OCI-LY7 (cell line): ENCODE data around the gene APH1B. TPM values are rescaled to one million over a fixed set of nuclear protein-coding genes. Genes with fewer than 3 reads are reported as not detected.

Source experiments
- BruUV-seq: library from RNA; stranded (reverse); fragments of 400-500 nt; replicated peaks from 2 replicates; lab custom pipeline; 2021; lab: Mats Ljungman, UMichigan
- CTCF ChIA-PET: fragments of 300-600 bp; sonication (Branson Sonifier 250); formaldehyde crosslinking; loops from one replicate; lab custom pipeline; 2022; ENCODE audit warnings: antibody characterized with exemption; ENCODE audit not compliant: unreplicated experiment; lab: Charles Lee
- POLR2A ChIA-PET: fragments of 300-600 bp; sonication (Branson Sonifier 250); formaldehyde crosslinking; loops from one replicate; lab custom pipeline; 2022; ENCODE audit warnings: antibody characterized with exemption; lab: Charles Lee
- DNase-seq: peaks from one replicate; pipeline ENCODE4 v3.0.0-alpha.2; 2015; ENCODE audit warnings: low spot score
- H2AFZ ChIP-seq: fragments of 200-600 bp; sonication (generic), shearing (Covaris generic); 2 replicates; pipeline ENCODE4 v1.6.1; 2014; ENCODE audit warnings: mild to moderate bottlenecking, antibody characterized with exemption, low read length, moderate library complexity
- H3K27ac ChIP-seq: fragments of 200-600 bp; sonication (generic); 2 replicates; pipeline ENCODE4 v1.5.1; 2014; ENCODE audit warnings: mixed run types, low read depth, mild to moderate bottlenecking, moderate library complexity, low read length, inconsistent platforms; ENCODE audit not compliant: poor library complexity, severe bottlenecking
- H3K36me3 ChIP-seq: fragments of 200-600 bp; sonication (generic); 2 replicates; pipeline ENCODE4 v1.6.1; 2014; ENCODE audit warnings: mild to moderate bottlenecking, antibody characterized with exemption, low read length, moderate library complexity, mixed read lengths; ENCODE audit not compliant: insufficient read depth
- H3K4me1 ChIP-seq: fragments of 200-600 bp; sonication (generic); 2 replicates; pipeline ENCODE4 v1.5.1; 2014; ENCODE audit warnings: mild to moderate bottlenecking, low read length; ENCODE audit not compliant: insufficient read depth, poor library complexity, severe bottlenecking
- H3K4me2 ChIP-seq: fragments of 200-600 bp; sonication (generic); 2 replicates; pipeline ENCODE4 v1.6.1; 2014; ENCODE audit warnings: mild to moderate bottlenecking, low read length
- H3K4me3 ChIP-seq: fragments of 200-600 bp; sonication (generic); 2 replicates; pipeline ENCODE4 v1.5.1; 2014; ENCODE audit warnings: mild to moderate bottlenecking, low read depth, low read length; ENCODE audit not compliant: poor library complexity, severe bottlenecking
- H3K79me2 ChIP-seq: fragments of 200-600 bp; sonication (generic); 2 replicates; pipeline ENCODE4 v1.6.1; 2016; ENCODE audit warnings: low read depth, mild to moderate bottlenecking, low read length, moderate library complexity, mixed read lengths; ENCODE audit not compliant: insufficient read depth
- H3K9me2 ChIP-seq: fragments of 200-600 bp; sonication (generic); 2 replicates; pipeline ENCODE4 v1.6.1; 2016; ENCODE audit warnings: mild to moderate bottlenecking, low read length, mixed read lengths; ENCODE audit not compliant: insufficient read depth
- H3K9me3 ChIP-seq: fragments of 200-600 bp; sonication (generic); 2 replicates; pipeline ENCODE4 v1.6.1; 2014; ENCODE audit warnings: mild to moderate bottlenecking, mixed run types, low read length, mixed read lengths
- H4K20me1 ChIP-seq: fragments of 200-600 bp; sonication (generic); 2 replicates; pipeline ENCODE4 v1.6.1; 2014; ENCODE audit warnings: mild to moderate bottlenecking, antibody characterized with exemption, low read length, moderate library complexity, mixed read lengths; ENCODE audit not compliant: insufficient read depth
- CTCF ChIP-seq: fragments of 200-600 bp; sonication (generic); conservative IDR thresholded peaks from 2 replicates; pipeline ENCODE4 v1.5.1; 2014; ENCODE audit warnings: mild to moderate bottlenecking, antibody characterized with exemption, low read length, moderate library complexity, mixed read lengths
- EZH2phosphoT487 ChIP-seq: fragments of 200-600 bp; sonication (generic); IDR thresholded peaks from 2 replicates; pipeline ENCODE4 v1.6.1; 2018; ENCODE audit warnings: low read depth, borderline replicate concordance, mild to moderate bottlenecking, mixed run types, antibody characterized with exemption, low read length, moderate library complexity, mixed read lengths
- intact Hi-C: fragments of 100-400 bp; cut with micrococcal nuclease; formaldehyde crosslinking; loops from one replicate; pipeline ENCODE4 v1.10.0; 2022; ENCODE audit not compliant: unreplicated experiment
- total RNA-seq, 2 experiments: library from RNA; depleted of rRNA in 1 of 2; stranded (reverse); fragments of >200 nt in 1 of 2; shearing (Covaris generic) in 1 of 2; gene quantifications; 2 replicates each; pipeline ENCODE4 v1.2.3, GENCODE V29; 2014 to 2022

Gene APH1B
- total RNA-seq, 2 experiments from 2014 or later, result 8.3 to 24.1 TPM

- CTCF ChIA-PET, result interaction anchor here (0.5 kb wide), 1 partner anchor 189 kb away, joined by 5 read pairs; no protein-coding TSS in a partner anchor
Observed at GRCh38 chr15:63232943-63233342, 44.5 kb upstream of the APH1B start.

GRCh38 chr15:63233667-63234423, 43.6 kb upstream of the APH1B start:
- POLR2A ChIA-PET, result interaction anchor here (0.7 to 3.1 kb wide), 6 partner anchors 14 to 1551 kb away, joined by 3 to 13 read pairs (median 4); no protein-coding TSS in a partner anchor
- H3K79me2 ChIP-seq, result no peaks in the 10 kb centered on the region; the same call in 1 of the 2 replicates

More at GRCh38 chr15:63232943-63233342, 44.5 kb upstream of the APH1B start:
- intact Hi-C loops, result no loop called here
- no peak for DNase-seq
- no peaks in the 10 kb centered on the region for H4K20me1 ChIP-seq
- no TSS peak for BruUV-seq
- no peaks in the 10 kb centered on the region for H3K9me2 ChIP-seq
- H3K4me2 ChIP-seq, result no peak overlapping the region
- no peaks in the 10 kb centered on the region; the same call in 1 of the 2 replicates for H3K36me3 ChIP-seq
- POLR2A ChIA-PET, result interaction anchor here (0.6 to 3.1 kb wide), 11 partner anchors 9 to 1552 kb away, joined by 3 to 13 read pairs (median 4); no protein-coding TSS in a partner anchor
- TF ChIP-seq EZH2phosphoT487 (no peak), CTCF (no peak)
- H3K4me3 ChIP-seq, result no peak overlapping the region
- no peak overlapping the region for H2AFZ ChIP-seq
- no peaks in the 10 kb centered on the region; the same call in 1 of the 2 replicates for H3K9me3 ChIP-seq
- H3K4me1 ChIP-seq, result peaks cover 21% of the 10 kb centered on the region
- H3K27ac ChIP-seq, result no peak overlapping the region
- H3K79me2 ChIP-seq, result no peaks in the 10 kb centered on the region; the same call in 1 of the 2 replicates

More at GRCh38 chr15:63233667-63234423, 43.6 kb upstream of the APH1B start:
- DNase-seq, result no peak
- no peak overlapping the region for H3K4me3 ChIP-seq
- H3K4me1 ChIP-seq, result peaks cover 21% of the 10 kb centered on the region
- BruUV-seq, result no TSS peak
- no peaks in the 10 kb centered on the region for H4K20me1 ChIP-seq
- 0 out of 2 replicates have a peak overlapping the region, but pooled peaks have one; percentile 0 for H3K4me2 ChIP-seq
- H3K27ac ChIP-seq, result no peak overlapping the region
- H2AFZ ChIP-seq, result no peak overlapping the region
- H3K36me3 ChIP-seq, result no peaks in the 10 kb centered on the region; the same call in 1 of the 2 replicates
- CTCF ChIA-PET, result no interaction called here
- intact Hi-C loops, result no loop called here
- TF ChIP-seq EZH2phosphoT487 (no peak), CTCF (no peak)
- no peaks in the 10 kb centered on the region for H3K9me2 ChIP-seq
- no peaks in the 10 kb centered on the region; the same call in 1 of the 2 replicates for H3K9me3 ChIP-seq
